NCI-H345 (cell line): Measurements from ENCODE around the gene UBE2O.
A peak's percentile ranks its signal among the peaks of the same experiment; 100 is the strongest.
"Not testable (repeated sequence)": the region's sequence is repeated elsewhere in the genome, so short reads cannot be mapped to it uniquely, and the experiment has no call there.

ENCODE experiments used
- DNase-seq: peaks from one replicate; lab custom pipeline; 2025; lab: John Stamatoyannopoulos, UW

UBE2O gene

DNA sequence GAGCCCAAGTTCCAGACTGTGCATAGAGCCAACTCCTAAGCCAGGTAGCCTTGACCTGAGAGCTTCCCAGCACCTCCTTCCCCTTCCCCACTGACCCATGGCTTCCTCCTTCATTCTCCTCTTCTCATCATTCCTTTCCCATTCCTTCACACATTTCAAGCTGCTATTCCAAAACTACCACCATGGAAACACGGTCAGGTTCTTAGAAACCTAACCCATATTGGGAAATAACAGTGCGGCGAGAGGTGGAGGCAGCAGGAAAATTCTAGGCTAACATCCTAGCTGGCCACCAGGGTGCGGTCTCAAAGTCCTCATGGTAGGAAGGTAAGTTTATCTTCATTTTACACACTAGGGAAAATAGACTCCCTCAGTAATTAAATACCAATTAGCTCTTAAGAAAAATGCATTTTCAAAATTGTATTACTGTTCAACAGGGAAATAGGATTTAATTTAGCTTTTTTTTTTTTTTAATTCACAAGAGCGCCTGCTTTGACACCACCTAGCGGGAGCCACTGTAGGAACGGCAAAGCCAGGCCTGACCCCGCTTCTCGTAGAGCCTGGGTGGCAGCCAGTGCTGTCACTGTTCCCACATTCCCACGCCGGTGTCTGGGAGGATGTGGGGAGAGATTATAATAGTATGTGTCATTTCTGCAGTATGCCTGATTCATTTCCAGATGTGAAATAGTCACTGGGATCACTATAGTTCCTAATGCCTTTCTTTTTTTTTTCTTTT lies 82.5 kb downstream of the UBE2O start:
- no peak for DNase-seq

DNA sequence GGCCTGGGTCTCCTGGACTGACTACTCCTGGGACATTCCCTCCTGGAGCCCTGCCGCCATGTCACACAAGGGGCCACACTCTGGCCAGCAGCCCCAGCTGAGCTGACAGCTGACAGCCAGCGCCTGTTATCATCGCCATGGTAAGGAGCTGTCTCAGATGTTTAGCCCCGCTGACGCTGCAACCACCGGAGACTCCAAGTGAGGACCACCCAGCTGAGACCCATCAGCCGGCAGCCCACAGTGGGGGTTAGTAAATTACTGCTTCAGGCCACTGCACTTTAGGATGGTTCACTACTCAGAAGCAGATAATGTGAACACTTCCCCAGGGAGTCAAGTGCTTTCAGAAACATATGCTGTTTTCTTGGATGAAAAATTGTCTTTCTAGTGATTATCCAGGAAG lies 83.1 kb downstream of the UBE2O start:
- no peak for DNase-seq

DNA sequence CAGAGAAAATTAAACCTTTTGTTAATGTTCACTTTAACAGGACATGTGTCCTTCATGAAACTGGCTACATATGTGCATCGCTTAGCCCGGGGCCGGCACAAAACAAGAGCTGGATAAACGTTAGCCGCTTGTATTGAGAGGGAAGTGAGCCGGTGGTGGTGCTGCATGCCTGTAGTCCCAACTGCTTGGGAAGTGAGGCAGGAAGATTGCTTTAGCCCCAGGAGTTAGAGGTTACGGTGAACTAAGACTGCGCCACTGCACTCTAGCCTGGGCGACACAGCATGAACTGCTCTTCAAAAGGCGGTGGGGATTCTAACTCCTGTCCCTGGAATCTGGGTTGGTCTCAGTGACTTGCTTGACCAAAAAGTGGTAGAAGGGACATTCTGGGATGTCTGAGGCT lies 83.6 kb downstream of the UBE2O start:
- DNase-seq, result no peak

DNA sequence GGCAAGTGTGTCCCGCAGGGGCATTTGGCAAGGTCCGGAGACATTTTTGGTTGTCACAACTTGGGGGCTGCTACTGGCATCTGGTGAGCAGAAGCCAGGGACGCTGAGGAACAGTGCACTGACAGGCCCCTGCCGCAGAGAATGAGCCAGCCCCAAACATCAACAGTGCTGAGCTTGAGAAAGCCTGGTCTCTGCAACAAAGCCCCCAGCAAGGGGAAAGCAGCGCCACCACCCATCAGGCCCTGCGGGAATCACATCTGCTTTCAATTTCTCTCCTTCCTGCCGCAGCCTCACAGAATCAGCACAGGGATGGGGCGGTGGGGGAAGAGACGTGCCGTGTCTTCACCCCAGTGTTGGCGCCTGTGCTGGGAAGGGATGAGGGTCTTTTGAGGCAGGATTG lies 84.4 kb downstream of the UBE2O start:
- no peak for DNase-seq

DNA sequence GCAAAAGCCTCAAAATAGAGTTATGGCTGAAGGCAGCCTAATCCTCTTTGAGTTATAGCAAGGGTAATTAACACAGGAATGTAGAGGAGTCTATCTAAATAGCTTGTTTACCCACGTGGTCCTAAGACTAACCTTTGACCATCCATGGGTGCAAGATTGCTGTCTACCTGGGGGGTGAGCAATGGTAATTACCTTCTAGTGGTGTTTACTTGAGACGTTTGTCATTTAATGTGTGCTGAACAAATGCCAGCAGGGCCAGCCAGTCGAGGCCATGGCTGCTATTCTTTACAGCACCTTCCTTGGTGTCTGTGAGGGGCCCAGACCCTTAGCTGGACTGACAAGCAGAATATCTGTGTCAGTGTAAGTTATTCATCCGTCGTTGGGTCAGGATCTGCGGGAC lies 85.3 kb downstream of the UBE2O start:
- DNase-seq, result no peak

DNA sequence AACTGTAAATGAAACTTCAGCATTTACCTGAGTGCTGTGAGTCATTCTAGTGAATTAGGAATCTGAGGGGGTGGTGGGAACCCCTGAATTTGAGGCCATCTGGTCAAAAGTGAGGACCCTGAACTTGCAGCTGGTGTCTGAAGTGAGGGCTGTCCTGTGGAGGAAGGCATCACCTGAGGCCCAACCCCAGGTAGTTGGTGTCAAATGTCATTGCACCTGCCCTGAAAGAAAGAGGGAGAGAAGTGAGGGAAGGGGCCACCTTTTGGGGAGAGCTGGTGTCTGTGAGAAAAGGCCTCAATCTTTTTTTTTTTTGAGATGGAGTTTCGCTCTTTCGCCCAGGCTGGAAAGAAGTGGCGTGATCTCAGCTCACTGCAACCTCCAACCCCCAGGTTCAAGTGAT lies 86.7 kb downstream of the UBE2O start:
- DNase-seq, result no peak

DNA sequence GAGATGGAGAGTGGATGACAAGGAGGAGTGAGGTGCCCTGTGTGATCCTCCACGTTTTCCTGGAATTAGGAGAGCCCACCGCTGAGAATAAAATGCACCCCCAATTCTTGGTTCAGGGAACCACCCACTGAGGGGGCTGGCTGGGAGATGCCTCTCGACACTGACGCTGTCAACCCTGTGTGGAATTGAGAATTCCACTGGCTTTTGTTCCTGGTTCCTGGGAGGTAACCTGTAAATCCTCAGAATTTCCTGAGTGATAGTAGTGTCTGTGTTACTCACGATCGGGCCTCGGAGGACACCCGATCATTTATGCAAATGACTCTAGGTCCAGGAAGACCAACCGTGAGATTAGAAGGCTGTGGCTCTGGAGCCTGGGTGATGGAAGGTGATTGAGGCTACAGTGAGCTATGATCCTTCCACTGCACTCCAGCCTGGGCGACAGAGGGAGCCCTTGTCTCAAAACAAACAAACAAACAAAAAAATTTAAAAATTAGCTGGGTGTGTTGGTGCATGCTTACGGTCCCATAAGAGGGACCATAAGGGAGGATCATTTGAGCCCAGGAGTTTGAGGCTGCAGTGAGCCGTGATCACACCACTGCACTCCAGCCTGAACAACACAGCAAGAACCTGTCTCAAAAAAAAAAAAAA lies 87.6 kb downstream of the UBE2O start:
- no peak for DNase-seq

DNA sequence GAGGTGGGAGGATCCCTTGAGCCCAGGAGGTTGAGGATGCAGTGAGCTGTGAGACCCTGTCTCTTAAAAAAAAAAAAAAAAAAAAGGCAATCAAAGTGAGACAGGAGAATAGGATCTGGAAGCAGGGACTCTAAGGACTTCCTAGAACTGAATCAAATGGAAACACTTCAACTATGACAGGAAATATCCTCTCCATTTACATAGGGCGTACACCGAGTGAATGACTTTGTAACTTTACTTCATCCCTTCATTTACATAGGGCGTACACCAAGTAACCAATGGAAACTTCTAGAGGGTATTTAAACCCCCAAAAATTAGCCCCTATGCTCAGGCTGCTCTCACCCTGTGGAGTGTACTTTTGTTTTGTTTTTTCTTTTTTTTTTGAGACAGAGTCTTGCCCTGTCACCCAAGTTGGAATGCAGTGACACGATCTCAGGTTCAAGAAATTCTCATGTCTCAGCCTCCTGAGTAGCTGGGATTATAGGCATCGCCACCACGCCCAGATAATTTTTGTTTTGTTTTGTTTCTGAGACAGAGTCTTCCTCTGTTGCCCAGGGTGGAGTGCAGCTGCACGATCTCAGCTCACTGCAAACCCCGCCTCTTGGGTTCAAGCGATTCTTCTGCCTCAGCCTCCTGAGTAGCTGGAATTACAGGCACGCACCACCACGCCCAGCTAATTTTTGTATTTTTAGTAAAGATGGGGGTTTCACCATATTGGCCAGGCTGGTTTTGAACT lies 89.7 kb downstream of the UBE2O start:
- DNase-seq, result no peak

DNA sequence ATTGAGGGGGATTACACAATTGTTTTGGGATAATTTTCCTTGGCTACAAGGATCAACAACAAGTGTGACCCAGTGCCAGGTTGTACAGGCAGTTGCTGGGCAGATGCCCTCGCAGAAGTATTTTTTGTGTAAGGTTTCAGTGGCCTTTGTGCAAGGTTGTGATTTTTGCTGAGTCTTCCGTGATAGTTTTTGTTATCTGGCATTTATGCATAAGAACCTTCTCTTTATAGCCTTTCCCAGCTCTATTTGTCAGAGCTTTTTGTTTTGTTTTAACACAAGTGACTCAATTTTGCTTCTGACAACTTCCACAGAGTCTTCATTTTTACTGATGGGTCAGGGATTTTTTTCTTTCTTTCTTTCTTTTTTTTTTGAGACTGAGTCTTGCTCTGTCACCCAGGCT lies 92.5 kb downstream of the UBE2O start:
- DNase-seq, result no peak

DNA sequence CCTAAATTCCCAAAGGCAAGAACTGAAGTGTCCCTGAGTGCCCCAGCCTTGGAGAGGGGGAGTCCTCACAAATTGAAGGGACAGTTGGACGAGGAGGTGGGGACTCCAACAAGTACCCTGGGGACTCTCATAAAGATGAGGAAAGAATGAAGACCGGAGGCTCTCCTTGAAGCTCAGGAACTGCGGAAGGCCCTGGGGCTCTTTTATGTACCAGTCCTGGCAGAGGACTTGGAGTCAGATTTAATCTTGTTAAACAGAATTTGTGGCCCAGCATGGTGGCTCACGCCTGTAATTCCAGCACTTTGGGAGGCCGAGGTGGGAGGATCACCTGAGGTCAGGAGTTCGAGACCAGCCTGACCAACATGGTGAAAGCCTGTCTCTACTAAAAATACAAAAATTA lies 93.2 kb downstream of the UBE2O start:
- not testable (repeated sequence) for DNase-seq

DNA sequence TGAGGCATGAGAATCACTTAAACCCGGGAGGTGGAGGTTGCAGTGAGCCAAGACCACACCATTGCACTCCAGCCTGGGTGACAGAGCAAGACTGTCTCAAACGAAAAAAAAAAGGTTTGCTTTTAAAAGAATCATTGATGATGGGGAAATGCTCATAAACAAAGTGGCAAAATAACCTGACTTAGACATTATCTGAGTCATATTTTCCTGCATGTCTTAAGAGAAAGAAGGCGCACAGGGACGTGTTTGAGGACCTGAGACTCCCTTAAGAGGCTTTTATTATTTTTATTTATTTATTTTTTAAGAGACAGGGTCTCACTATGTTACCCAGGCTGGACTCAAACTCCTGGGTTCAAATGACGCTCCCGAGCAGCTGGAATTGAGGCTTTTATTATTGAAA lies 93.6 kb downstream of the UBE2O start:
- no peak for DNase-seq

DNA sequence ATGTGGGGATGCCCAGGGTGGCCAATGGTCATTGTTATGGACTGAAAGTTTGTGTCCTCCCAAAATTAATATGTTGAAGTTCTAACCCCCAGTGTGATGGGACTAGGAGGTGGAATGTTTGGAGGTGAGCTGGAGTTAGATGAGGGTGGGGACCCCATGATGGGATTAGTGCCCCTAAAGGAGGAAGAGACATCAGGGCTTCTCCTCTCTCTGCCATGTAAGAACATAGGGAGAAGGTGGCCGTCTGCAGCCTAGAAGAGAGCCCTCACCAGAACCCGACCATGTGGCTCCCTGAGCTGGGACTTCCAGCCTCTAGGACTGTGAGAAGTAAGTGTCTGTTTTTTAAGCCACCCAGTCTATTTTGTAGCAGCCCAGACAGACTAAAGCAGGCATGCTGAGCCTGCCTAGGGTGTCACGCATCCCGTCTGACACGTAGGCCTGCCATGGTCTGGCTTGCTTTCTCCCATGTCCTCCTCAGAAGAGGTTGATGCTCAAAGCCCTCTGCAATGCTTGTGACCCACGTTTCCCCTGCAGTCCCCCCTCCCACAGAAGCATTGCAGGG lies 95.3 kb downstream of the UBE2O start:
- no peak for DNase-seq

DNA sequence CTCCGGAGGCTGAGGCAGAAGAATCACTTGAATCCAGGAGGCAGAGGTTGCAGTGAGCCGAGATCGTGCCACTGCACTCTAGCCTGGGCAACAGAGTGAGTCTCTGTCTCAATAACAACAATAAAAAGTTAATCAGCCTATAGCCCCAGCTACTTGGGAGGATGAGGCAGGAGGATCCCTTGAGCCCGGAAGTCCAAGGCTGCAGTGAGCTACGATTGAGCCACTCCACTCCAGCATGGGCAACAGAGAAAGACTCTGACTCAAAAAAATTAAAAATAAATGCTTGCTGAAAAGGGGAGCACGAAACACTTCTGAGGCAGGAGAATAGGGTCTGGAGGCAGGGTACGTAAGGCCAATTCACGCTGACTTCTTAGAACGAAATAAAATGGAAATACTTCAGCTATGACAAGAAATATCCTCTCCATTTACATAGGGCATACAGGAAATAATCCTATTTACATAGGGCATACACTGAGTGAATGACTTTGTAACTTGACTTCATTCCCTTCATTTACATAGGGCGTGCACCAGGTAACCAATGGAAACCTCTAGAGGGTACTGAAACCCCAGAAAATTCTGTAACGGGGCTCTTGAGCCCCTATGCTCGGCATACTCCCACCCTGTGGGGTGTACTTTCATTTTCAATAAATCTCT lies 96.0 kb downstream of the UBE2O start:
- DNase-seq, result no peak

DNA sequence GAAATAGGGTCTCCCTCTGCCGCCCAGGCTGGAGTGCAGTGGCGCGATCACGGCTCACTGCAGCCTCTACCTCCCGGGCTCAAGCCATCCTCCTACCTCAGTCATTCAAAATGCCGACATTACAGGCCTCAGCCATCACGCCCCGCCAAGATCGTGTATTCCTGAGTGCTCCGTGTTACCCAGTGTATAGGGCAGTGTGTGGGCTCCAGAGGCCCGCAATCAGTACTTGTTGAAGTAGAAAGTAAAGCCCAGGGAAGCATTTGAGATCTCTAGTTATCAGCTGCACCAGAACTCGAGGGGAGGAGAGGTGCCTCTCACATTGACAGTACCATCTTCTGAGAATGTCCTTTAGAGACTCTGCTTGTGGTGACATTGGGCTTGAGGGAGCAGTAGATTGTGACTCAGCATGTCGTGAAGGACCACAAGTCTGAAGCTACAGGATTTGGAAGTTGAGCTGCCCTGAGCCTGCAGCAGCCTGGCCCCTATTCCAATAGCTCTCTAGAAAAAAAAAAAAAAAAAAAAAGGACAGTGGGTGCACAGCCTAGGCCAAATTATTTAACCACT lies 98.1 kb downstream of the UBE2O start:
- DNase-seq, result no peak

DNA sequence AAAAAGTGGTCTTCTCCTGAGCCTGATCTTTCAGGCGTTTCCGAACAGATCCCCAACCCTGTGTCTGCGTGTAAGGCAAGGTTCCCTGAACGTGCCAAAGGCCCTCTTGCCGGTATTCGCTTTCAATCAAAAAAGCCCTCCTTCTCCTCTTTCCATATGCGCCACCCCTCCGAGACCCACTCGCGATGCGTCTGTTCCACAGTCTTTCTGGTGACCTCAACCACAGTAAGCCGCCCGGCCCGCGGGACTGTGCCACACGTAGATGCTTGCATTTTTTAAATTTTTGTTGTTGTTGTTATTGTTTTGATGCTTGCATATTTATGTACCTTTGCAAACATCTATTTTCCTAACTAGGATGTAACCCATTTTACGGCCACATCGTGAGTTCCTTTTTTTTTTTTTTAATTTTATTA lies 98.6 kb downstream of the UBE2O start:
- no peak for DNase-seq

DNA sequence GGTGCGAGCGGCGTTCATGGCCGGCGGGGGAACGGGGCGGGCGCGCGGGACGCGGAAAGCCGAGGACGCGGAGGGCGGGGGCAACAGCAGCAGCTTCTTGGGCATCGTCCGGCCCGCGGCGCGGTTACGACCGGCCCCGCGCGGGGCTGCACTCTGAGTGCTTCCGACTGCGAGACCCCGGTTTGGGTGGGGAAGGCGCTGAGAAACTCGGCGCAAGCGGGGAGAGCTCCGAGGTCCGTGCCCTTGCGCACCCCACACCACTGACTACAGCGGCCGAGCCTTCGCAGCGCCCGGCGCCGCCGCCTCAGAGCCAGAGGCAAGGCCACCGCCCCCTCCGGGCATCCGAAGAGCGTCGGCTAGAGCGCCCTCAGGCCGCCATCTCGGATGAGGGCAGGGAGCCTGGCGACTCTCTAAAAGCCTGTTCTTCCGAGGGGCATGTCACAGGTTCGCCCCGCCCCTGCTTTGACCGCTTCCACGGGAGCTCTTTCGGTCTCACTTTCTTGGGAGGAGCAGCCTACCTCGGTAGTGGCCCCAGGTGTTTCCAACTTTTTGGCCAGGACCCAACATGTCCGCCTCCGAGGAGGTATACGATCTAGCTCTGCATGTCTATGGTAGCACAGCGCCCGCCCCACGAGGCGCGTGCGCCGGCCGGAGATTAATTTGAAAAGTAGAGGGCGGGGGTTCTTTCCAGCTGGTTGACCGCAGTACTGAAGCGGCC lies 99.2 kb downstream of the UBE2O start, which contains the start of gene PRPSAP1:
Gene PRPSAP1, minus strand, starts transcription at position 318 of the 718 bp plus-strand sequence. Its CDS starts 213 bp downstream, at position 105.
- DNase-seq, result peak; percentile 96

DNA sequence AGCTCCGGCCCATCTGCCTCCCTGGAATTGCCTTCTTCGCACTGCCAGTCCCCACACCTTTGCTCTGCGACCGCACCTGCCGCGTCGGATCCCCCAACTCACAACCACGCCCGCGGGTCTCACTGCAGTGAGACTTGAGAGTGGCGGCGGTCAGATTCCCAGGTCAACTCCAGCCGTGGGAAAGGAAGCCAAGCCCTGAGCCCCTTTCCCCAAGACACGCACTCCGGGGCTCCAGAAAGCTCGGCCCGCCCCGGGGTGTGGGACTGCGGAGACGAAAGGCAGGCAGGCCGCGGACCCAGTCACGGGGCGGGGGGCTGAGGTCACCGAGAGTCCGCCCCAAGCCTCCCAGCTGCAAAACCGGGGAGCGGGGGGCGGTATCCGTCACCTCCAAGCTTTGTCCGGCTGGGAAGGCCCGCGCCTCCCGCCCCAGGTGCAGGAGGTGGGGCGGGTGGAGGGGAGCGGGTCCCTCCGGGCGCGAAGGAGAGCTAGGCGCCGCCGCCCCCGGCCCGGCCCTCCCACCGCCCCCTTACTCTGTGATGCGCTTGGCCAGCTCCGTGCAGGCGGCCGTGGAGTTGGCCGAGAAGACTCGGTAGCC lies 99.9 kb downstream of the UBE2O start:
- peak; percentile 52 for DNase-seq

DNA sequence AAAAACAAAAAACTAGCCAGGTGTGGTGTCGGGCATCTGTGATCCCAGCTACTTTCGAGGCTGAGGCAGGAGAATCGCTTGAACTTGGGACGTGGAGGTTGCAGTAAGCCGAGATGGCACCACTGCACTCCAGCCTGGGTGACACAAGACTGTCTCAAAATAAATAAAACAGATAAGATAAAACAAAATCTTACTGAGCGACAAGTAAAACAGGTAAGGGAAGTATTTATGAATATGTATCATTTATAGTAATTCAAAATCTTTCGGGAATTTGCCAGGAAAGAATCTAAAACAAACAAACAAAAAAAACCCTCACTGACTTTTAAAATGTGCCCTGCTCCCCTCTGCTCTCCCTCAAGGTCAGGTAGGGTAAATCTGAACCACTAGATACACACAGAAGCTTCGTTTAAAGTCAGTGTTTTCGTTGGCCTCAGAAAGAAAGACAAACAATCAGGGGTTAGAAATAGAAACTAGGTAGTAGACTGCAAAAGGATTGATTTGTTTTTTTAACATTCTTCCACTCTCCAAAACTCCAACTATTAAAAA lies 101.4 kb downstream of the UBE2O start:
- no peak for DNase-seq

DNA sequence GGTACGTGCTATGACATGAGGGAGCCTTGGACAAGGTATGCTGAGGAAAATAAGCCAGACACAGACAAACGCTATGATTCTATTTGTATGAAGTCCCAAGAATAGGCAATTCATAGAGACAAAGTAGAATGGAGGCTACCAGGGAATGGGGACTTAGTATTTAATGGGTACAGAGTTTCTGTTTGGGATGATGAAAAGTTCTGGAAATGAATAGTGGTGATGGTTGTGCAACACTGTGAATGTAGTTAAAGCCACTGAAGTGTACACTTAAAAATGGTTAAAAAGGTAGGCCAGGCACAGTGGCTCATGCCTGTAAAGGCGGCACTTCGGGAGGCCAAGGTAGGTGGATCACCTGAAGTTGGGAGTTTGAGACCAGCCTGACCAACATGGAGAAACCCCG lies 102.5 kb downstream of the UBE2O start:
- no peak for DNase-seq

DNA sequence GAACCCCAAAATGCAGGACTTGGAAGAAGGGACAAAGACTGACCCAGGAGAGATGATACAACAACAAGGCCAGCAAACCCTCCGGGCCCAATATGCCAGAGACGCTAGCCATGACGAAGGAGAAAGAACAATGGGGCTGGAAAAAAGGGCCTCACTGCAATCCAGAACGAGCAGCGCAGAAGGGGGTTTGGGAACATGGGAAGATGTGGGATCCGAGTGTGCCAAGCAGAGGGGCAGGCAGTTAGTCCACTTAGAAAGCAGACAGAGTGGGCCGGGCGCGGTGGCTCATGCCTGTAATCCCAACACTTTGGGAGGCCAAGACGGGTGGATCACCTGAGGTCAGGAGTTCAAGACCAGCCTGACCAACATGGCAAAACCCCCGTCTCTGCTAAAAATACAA lies 106.0 kb downstream of the UBE2O start:
- DNase-seq, result not testable (repeated sequence)
